Liver (tissue), 9 donors: ENCODE results near the gene MGAT4C. TPM values are rescaled to one million over a fixed set of nuclear protein-coding genes. Genes with fewer than 3 reads are reported as not detected.

Source experiments
- DNase-seq: peaks from one replicate; pipeline ENCODE4 v3.0.0-alpha.2; 2017; ENCODE audit warnings: low spot score
- H3K27ac ChIP-seq, 2 donors: one replicate each; pipeline ENCODE4 v1.7.0; 2013; ENCODE audit warnings: inconsistent platforms in 2 of 2, low read length in 2 of 2, control low read depth in 1 of 2, low read depth in 1 of 2, mild to moderate bottlenecking in 1 of 2
- H3K27me3 ChIP-seq, 4 donors: one replicate each; pipeline versions ENCODE4 v1.6.1 to v1.7.0; 2013; ENCODE audit warnings: low read length in 3 of 4, inconsistent platforms in 1 of 4, mild to moderate bottlenecking in 1 of 4, moderate library complexity in 1 of 4; ENCODE audit not compliant: control insufficient read depth in 4 of 4, insufficient read depth in 4 of 4
- H3K36me3 ChIP-seq, 4 donors: one replicate each; pipeline versions ENCODE4 v1.6.1 to v1.7.0; 2013; ENCODE audit warnings: low read length in 3 of 4, mild to moderate bottlenecking in 3 of 4, low read depth in 1 of 4, moderate library complexity in 1 of 4; ENCODE audit not compliant: control insufficient read depth in 4 of 4, insufficient read depth in 3 of 4
- H3K4me1 ChIP-seq, 4 donors: one replicate each; pipeline versions ENCODE4 v1.6.1 to v1.7.0; 2013; ENCODE audit warnings: low read length in 3 of 4, mild to moderate bottlenecking in 3 of 4, moderate library complexity in 1 of 4; ENCODE audit not compliant: control insufficient read depth in 4 of 4, insufficient read depth in 4 of 4
- H3K4me3 ChIP-seq, 3 donors: one replicate each; pipeline versions ENCODE4 v1.6.1 to v1.7.0; 2013; ENCODE audit warnings: low read length in 3 of 3, control low read depth in 1 of 3, low read depth in 1 of 3, mild to moderate bottlenecking in 1 of 3
- H3K9ac ChIP-seq, 2 donors: one replicate each; pipeline ENCODE4 v1.7.0; 2013; ENCODE audit warnings: low read length in 2 of 2, mild to moderate bottlenecking in 2 of 2, moderate library complexity in 2 of 2, control low read depth in 1 of 2, low read depth in 1 of 2
- H3K9me3 ChIP-seq, 4 donors: one replicate each; pipeline versions ENCODE4 v1.6.1 to v1.7.0; 2013; ENCODE audit warnings: low read length in 3 of 4; ENCODE audit not compliant: control insufficient read depth in 4 of 4
- ATF3 ChIP-seq: IDR thresholded peaks from 2 replicates; pipeline ENCODE4 v1.6.1; 2016; ENCODE audit warnings: antibody characterized with exemption
- CTCF ChIP-seq: fragments of 150-350 bp; IDR thresholded peaks from 2 replicates; pipeline ENCODE4 v1.5.1; 2017; ENCODE audit warnings: improper control_type of control experiment, low read depth, low read length; ENCODE audit not compliant: missing input control
- EGR1 ChIP-seq, 2 donors: IDR thresholded peaks; 2 replicates each; pipeline ENCODE4 v1.6.1; 2016 to 2018; ENCODE audit warnings: antibody characterized with exemption in 2 of 2, low read depth in 2 of 2
- FOXA1 ChIP-seq: IDR thresholded peaks from 2 replicates; pipeline ENCODE4 v1.6.1; 2016; ENCODE audit warnings: antibody characterized with exemption
- FOXA2 ChIP-seq: IDR thresholded peaks from 2 replicates; pipeline ENCODE4 v1.6.1; 2016; ENCODE audit warnings: antibody characterized with exemption
- GABPA ChIP-seq, 2 donors: IDR thresholded peaks in 1 of 2; conservative IDR thresholded peaks in 1 of 2; 2 replicates each; pipeline ENCODE4 v1.6.1; 2016; ENCODE audit warnings: antibody characterized with exemption in 2 of 2, mild to moderate bottlenecking in 1 of 2, moderate library complexity in 1 of 2
- HNF4A ChIP-seq, 2 donors: conservative IDR thresholded peaks; 2 replicates each; pipeline ENCODE4 v1.6.1; 2016; ENCODE audit warnings: antibody characterized with exemption in 2 of 2, mild to moderate bottlenecking in 2 of 2
- HNF4G ChIP-seq: IDR thresholded peaks from 2 replicates; pipeline ENCODE4 v1.6.1; 2016; ENCODE audit warnings: antibody characterized with exemption
- JUND ChIP-seq, 2 donors: IDR thresholded peaks; 2 replicates each; pipeline ENCODE4 v1.6.1; 2016; ENCODE audit warnings: antibody characterized with exemption in 2 of 2
- MAX ChIP-seq: IDR thresholded peaks from 2 replicates; pipeline ENCODE4 v1.6.1; 2016; ENCODE audit warnings: antibody characterized with exemption
- NR2F2 ChIP-seq: IDR thresholded peaks from 2 replicates; pipeline ENCODE4 v1.6.1; 2016; ENCODE audit warnings: antibody characterized with exemption
- RAD21 ChIP-seq, 2 donors: IDR thresholded peaks; 2 replicates each; pipeline ENCODE4 v1.6.1; 2016; ENCODE audit warnings: antibody characterized with exemption in 2 of 2, mild to moderate bottlenecking in 2 of 2
- REST ChIP-seq: IDR thresholded peaks from 2 replicates; pipeline ENCODE4 v1.6.1; 2016; ENCODE audit warnings: antibody characterized with exemption, mild to moderate bottlenecking
- RXRA ChIP-seq, 2 donors: IDR thresholded peaks; 2 replicates each; pipeline ENCODE4 v1.6.1; 2017 to 2018; ENCODE audit warnings: antibody characterized with exemption in 2 of 2, mild to moderate bottlenecking in 1 of 2
- SP1 ChIP-seq: IDR thresholded peaks from 2 replicates; pipeline ENCODE4 v1.6.1; 2018; ENCODE audit warnings: antibody characterized with exemption, mild to moderate bottlenecking
- TAF1 ChIP-seq: conservative IDR thresholded peaks from 2 replicates; pipeline ENCODE4 v1.6.1; 2016; ENCODE audit warnings: antibody characterized with exemption, mild to moderate bottlenecking
- YY1 ChIP-seq: IDR thresholded peaks from 2 replicates; pipeline ENCODE4 v1.6.1; 2016; ENCODE audit warnings: antibody characterized with exemption, mild to moderate bottlenecking
- ZBTB33 ChIP-seq: IDR thresholded peaks from 2 replicates; pipeline ENCODE4 v1.6.1; 2016; ENCODE audit warnings: antibody characterized with exemption
- WGBS: extraction: QIAGEN DNeasy Blood & Tissue Kit; methylation state at CpG from one replicate; pipeline ENCODE4 v1.1.7; 2013; 5-methylcytosine and 5-hydroxymethylcytosine counted together
- polyA plus RNA-seq, 2 donors: library from polyadenylated mRNA; stranded (reverse) in 1 of 2; unstranded in 1 of 2; fragments of 200-250 nt in 1 of 2; fragments of >200 nt in 1 of 2; fragmentation: Nextera tagmentation in 1 of 2; extraction: Ambion mirVana in 1 of 2; gene quantifications; one replicate each; pipeline versions ENCODE4 v1.2.1 to v1.2.3, GENCODE V29; 2013 to 2015
- total RNA-seq, 2 donors: library from RNA; depleted of rRNA; stranded (reverse); fragments of >200 nt; gene quantifications; one replicate each; pipeline ENCODE4 v1.2.3, GENCODE V29; 2014
- donor health status: healthy.
- donor health status: healthy.
- donor health status: healthy.
- donor health status: healthy.
- donor health status: healthy.

The MGAT4C gene
- total and polyA plus RNA-seq, 4 donors = 0.02 to 0.65 (median 0.09) TPM

GRCh38 chr12:85947286-85947685 is 308.9 kb downstream of the MGAT4C start:
- H3K27ac ChIP-seq = no peak overlapping the region
- TF ChIP-seq NR2F2 (no peak), RXRA (IDR thresholded peaks at IDR 0.05) (no peak), REST (no peak), FOXA1 (no peak), HNF4G (no peak), JUND (IDR thresholded peaks at IDR 0.05) (no peak), FOXA2 (no peak), RAD21 (IDR thresholded peaks at IDR 0.05) (no peak)
- no peak overlapping the region for H3K4me3 ChIP-seq
- no peaks in the 10 kb centered on the region for H3K36me3 ChIP-seq
- DNase-seq = no peak
- H3K9ac ChIP-seq = no peak overlapping the region
- no peaks in the 10 kb centered on the region for H3K27me3 ChIP-seq
- WGBS = 84% methylated on average over 12 of the region's 12 CpGs
- no peaks in the 10 kb centered on the region for H3K4me1 ChIP-seq
- H3K9me3 ChIP-seq = no peaks in the 10 kb centered on the region

GRCh38 chr12:85946375-85946774 is 309.8 kb downstream of the MGAT4C start:
- no peaks in the 10 kb centered on the region for H3K9me3 ChIP-seq
- no peak for TF ChIP-seq HNF4A (conservative IDR thresholded peaks at IDR 0.05)
- TF ChIP-seq REST = no peak
- TF ChIP-seq FOXA2 = no peak
- TF ChIP-seq ZBTB33 = no peak
- TF ChIP-seq FOXA1 = no peak
- no peak for TF ChIP-seq MAX
- TF ChIP-seq JUND (IDR thresholded peaks at IDR 0.05) = no peak
- TF ChIP-seq YY1 = no peak
- no peak for TF ChIP-seq HNF4G
- TF ChIP-seq CTCF = no peak
- TF ChIP-seq TAF1 = no peak
- no peak for TF ChIP-seq RAD21 (IDR thresholded peaks at IDR 0.05)
- no peak for TF ChIP-seq SP1
- TF ChIP-seq ATF3 = no peak
- TF ChIP-seq RXRA (IDR thresholded peaks at IDR 0.05) = no peak
- TF ChIP-seq GABPA (IDR thresholded peaks at IDR 0.05 in 1 of 2, conservative IDR thresholded peaks at IDR 0.05 in 1 of 2) = no peak
- TF ChIP-seq EGR1 (IDR thresholded peaks at IDR 0.05; ENCODE audit: low read depth in 2 of 2) = no peak
- no peak for TF ChIP-seq NR2F2
- WGBS = 92% methylated on average over 5 of the region's 5 CpGs

More at GRCh38 chr12:85946375-85946774, 309.8 kb downstream of the MGAT4C start:
- no peaks in the 10 kb centered on the region for H3K36me3 ChIP-seq
- H3K9ac ChIP-seq = no peak overlapping the region
- no peak overlapping the region for H3K27ac ChIP-seq
- no peak overlapping the region for H3K4me3 ChIP-seq
- H3K4me1 ChIP-seq = no peaks in the 10 kb centered on the region
- no peak for DNase-seq
- H3K27me3 ChIP-seq = no peaks in the 10 kb centered on the region
